Measurements from ENCODE around the gene CEACAM4. TPM values are rescaled to one million over a fixed set of nuclear protein-coding genes. Genes with fewer than 3 reads are reported as not detected.

The CEACAM4 gene
- total RNA-seq: not detected in 2 replicates

GRCh38 chr19:41626877-41627276 is at the start of gene CEACAM4:
TSS of gene CEACAM4 (minus strand) at chr19:41627074. CDS start at chr19:41626963, 111 bp downstream.

DNA sequence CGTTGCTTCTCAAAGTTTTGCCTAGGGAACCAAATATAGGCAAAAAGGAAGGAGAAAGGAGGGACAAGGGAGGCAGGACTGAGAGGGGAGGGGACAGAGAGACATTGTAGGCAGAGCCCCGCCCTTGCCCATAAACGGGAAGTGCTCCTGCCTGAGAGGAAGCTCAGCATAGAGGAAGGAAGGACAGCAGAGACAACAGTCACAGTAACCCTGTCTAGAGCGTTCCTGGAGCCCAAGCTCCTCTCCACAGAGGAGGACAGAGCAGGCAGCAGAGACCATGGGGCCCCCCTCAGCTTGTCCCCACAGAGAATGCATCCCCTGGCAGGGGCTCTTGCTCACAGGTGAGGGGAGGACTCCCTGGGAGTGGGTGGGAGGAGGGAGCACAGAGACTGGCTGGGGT is 50.9 kb downstream of the CEACAM4 start, which contains the start of gene CEACAM21:
Gene CEACAM21, plus strand, starts transcription at position 169 of the 400 bp plus-strand sequence. Its CDS starts 109 bp downstream, at position 278.

Other genes with a start within 250 kb of the CEACAM4 start
- 34.8 and 34.9 TPM in 2 replicates for gene EXOSC5, start 229.7 kb downstream of the CEACAM4 start, total RNA-seq
- 30.3 and 39.1 TPM in 2 replicates for gene BCKDHA, start 229.3 kb downstream of the CEACAM4 start, total RNA-seq
- gene B3GNT8, start 199.7 kb downstream of the CEACAM4 start, total RNA-seq: 2.1 and 3.5 TPM in 2 replicates
- gene DMAC2, start 187.2 kb downstream of the CEACAM4 start, total RNA-seq: 56.0 and 57.2 TPM in 2 replicates
- not detected in 2 replicates for gene ERICH4, start 183.9 kb downstream of the CEACAM4 start, total RNA-seq
- not detected in 2 replicates for gene CEACAM21, start 50.9 kb downstream of the CEACAM4 start, total RNA-seq
- not detected in 2 replicates for gene CEACAM7, start 61.2 kb upstream of the CEACAM4 start, total RNA-seq
- gene CEACAM5, start 81.6 kb upstream of the CEACAM4 start, total RNA-seq: not detected in 2 replicates
- not detected in 2 replicates for gene CEACAM6, start 128.5 kb upstream of the CEACAM4 start, total RNA-seq
- gene CEACAM3, start 169.5 kb upstream of the CEACAM4 start, total RNA-seq: not detected in 2 replicates
- not detected in 2 replicates for gene LYPD4, start 217.6 kb upstream of the CEACAM4 start, total RNA-seq
- gene DMRTC2, start 218.0 kb upstream of the CEACAM4 start, total RNA-seq: not detected in 2 replicates
- gene RPS19, start 233.2 kb upstream of the CEACAM4 start, total RNA-seq: 1,890 and 2,099 TPM in 2 replicates